ENCODE results near the gene PRCC. TPM values are rescaled to one million over a fixed set of nuclear protein-coding genes. Genes with fewer than 3 reads are reported as not detected.

Gene PRCC
- total and polyA plus RNA-seq, 10 donors: 39.1 to 64.6 (median 55.7) TPM

DNA sequence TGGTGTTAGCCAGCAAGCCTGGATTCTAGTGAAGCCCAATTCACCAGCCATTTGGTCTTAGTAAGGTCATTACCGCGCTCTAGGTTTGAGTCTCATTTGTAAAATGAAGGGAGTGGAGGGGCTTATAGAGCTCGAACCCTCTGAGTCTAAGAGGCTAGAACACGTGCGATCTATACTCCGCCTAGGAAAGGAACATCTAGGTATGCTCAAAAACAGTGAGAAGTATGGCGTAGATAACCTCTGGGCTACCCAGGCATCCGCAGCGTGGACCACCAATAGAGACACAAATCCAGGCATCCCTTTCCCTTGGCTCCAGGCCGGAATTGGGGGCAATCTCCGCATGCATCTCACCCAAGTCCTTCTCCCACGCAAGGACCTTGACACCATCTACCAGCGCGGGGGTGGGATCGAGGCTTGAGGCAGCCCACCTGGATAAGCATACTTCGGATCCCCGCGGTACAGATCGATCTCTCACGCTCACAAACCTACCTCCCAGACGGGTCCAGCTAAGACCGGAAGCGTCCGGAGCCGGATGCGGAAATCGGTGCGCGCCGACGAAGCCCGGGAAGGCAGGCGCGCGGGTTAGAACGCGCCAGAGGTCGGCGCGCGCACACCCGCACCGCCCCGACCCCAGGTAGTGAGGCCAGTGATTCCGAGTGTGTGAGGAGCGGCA, 39.3 kb upstream of the PRCC start, which contains the start of gene METTL25B:
Gene METTL25B (plus strand): TSS at position 544 of the 673 bp plus-strand sequence. CDS start 636 bp downstream, outside the sequence.
- TF ChIP-seq POLR2A (IDR thresholded peaks at IDR 0.05) (peak in 2 of 3 donors; percentile 13 to 30), POLR2AphosphoS5 (IDR thresholded peaks at IDR 0.05) (peak; percentile 79 to 89 (median 84))
- TF ChIP-seq, protein P1, sequence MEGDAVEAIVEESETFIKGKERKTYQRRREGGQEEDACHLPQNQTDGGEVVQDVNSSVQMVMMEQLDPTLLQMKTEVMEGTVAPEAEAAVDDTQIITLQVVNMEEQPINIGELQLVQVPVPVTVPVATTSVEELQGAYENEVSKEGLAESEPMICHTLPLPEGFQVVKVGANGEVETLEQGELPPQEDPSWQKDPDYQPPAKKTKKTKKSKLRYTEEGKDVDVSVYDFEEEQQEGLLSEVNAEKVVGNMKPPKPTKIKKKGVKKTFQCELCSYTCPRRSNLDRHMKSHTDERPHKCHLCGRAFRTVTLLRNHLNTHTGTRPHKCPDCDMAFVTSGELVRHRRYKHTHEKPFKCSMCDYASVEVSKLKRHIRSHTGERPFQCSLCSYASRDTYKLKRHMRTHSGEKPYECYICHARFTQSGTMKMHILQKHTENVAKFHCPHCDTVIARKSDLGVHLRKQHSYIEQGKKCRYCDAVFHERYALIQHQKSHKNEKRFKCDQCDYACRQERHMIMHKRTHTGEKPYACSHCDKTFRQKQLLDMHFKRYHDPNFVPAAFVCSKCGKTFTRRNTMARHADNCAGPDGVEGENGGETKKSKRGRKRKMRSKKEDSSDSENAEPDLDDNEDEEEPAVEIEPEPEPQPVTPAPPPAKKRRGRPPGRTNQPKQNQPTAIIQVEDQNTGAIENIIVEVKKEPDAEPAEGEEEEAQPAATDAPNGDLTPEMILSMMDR (IDR thresholded peaks at IDR 0.05 in 8 of 11, conservative IDR thresholded peaks at IDR 0.05 in 3 of 11): peak in 1 of 11 experiments; percentile 4
- intact Hi-C loops (cut with DNase I; ENCODE audit: low total_unique reads): loop anchor here (2.0 to 10.0 kb wide), 2 partner anchors 39 to 157 kb away; no protein-coding TSS in a partner anchor
- H3K27ac ChIP-seq: peak within 1 kb of the TSS; percentile 96 to 99 (median 98)
- WGBS, 5 donors: 0 to 1% (median 0%) methylated on average over 45 to 46 of the region's 46 CpGs
- DNase-seq: peak; percentile 95
- H3K4me3 ChIP-seq: peak within 1 kb of the TSS; percentile 59 to 90 (median 78)
- H3K36me3 ChIP-seq: peaks cover 0 to 52% (median 25%) of the 10 kb centered on the region in 6 donors
- H3K9me3 ChIP-seq: no peaks in the 10 kb centered on the region
- no peaks in the 10 kb centered on the region for H3K27me3 ChIP-seq (replicated peaks in 1 of 7)
- H3K4me1 ChIP-seq: peaks cover 36 to 73% (median 54%) of the 10 kb centered on the region in 6 donors

DNA sequence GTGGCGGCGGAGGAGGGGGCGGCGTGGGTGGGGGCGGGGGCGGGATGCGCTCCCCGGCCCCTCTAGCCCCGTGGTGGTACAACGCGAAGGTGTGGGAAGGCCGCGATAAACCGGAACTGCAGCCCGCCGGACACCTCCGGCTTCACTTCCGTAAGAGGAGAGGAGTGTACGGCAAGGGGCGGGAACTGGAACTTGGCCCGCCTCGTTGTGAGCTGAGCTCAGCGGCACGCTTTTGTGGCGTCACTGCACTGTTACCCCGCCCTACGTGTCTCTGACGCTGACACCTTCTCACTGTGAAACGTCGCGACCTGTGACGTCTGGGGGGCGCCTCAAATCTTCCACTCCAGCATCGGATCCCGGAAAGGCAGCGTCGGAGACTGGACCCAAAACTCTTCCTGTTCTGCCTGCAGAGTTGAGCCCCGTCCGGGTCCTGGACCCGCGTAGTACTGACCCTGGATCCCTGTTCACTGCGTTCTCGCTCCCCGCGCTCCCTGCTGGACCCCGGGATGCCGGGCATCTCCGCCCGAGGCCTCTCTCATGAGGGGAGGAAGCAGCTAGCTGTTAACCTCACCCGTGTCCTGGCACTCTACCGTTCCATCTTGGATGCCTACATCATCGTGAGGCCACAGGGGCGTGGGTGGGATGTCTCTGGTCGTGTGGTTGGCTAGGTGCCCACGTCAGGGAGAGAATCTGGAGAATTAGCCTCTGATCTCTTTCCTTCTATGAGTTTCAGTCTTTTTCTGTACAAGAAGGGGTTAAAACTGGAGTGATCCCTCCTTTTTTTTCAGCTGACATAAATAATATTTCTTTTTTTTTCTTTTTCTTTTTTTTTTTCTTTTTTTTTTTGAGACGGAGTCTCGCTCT, 38.5 kb upstream of the PRCC start, which contains the start of gene ISG20L2:
Gene ISG20L2 (minus strand): TSS at position 168 of the 864 bp plus-strand sequence. CDS start 1,114 bp downstream, outside the sequence.
- intact Hi-C loops (cut with DNase I; ENCODE audit: low total_unique reads): loop anchor here (10.0 kb wide), 1 partner anchor 156 kb away; no protein-coding TSS in a partner anchor
- Histone ChIP-seq H3K27ac (peak within 1 kb of the TSS; percentile 96 to 99 (median 98)), H3K4me1 (peaks cover 36 to 65% (median 52%) of the 10 kb centered on the region in 6 donors), H3K4me3 (peak within 1 kb of the TSS; percentile 59 to 90 (median 78)), H3K36me3 (peaks cover 0 to 52% (median 24%) of the 10 kb centered on the region in 6 donors), H3K27me3 (replicated peaks in 1 of 7) (no peaks in the 10 kb centered on the region), H3K9me3 (no peaks in the 10 kb centered on the region)
- 2 to 3% (median 3%) methylated on average over 41 to 57 of the region's 57 CpGs for WGBS, 5 donors
- DNase-seq: peak; percentile 99
- peak in 1 of 3 donors; percentile 19 for TF ChIP-seq POLR2A (IDR thresholded peaks at IDR 0.05)
- TF ChIP-seq, protein P1 (IDR thresholded peaks at IDR 0.05 in 8 of 11, conservative IDR thresholded peaks at IDR 0.05 in 3 of 11): peak in 2 of 11 experiments; percentile 27 to 35
- TF ChIP-seq POLR2AphosphoS5 (IDR thresholded peaks at IDR 0.05): peak; percentile 88 to 90 (median 90)

DNA sequence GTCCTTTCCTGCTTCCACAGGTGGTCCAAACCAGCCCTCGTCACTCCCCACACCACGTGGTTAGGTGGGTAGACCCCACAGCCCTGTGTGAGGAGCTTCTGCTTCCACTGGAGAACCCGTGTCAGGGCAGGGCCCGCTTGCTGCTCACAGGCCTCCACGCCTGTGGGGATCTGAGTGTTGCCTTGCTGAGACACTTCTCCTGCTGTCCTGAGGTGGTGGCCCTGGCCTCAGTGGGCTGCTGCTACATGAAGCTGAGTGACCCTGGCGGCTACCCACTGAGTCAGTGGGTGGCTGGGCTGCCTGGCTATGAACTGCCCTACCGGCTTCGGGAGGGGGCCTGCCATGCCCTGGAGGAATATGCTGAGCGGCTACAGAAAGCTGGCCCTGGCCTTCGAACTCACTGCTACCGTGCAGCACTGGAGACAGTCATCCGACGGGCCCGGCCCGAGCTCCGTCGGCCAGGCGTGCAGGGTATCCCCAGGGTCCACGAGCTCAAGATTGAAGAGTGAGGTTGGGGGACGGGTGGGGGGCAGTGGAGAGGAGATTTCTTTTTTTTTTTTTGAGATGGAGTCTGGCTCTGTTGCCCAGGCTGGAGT, 33.2 kb upstream of the PRCC start:
- peaks cover 0 to 72% (median 34%) of the 10 kb centered on the region in 6 donors for H3K36me3 ChIP-seq
- peak in 2 of 3 donors; percentile 25 to 62 for TF ChIP-seq POLR2AphosphoS5 (IDR thresholded peaks at IDR 0.05)
- TF ChIP-seq, protein P1 (IDR thresholded peaks at IDR 0.05 in 8 of 11, conservative IDR thresholded peaks at IDR 0.05 in 3 of 11): no peak
- intact Hi-C loops (cut with DNase I; ENCODE audit: low total_unique reads): no loop called here
- H3K27ac ChIP-seq: no peak overlapping the region
- no peaks in the 10 kb centered on the region for H3K27me3 ChIP-seq (replicated peaks in 1 of 7)
- H3K4me3 ChIP-seq: no peak overlapping the region
- peaks cover 0 to 26% (median 9%) of the 10 kb centered on the region in 6 donors for H3K4me1 ChIP-seq
- WGBS, 5 donors: 94 to 97% (median 94%) methylated on average over 16 to 20 of the region's 20 CpGs
- peak; percentile 65 for DNase-seq
- no peaks in the 10 kb centered on the region for H3K9me3 ChIP-seq

Data from spleen (tissue), 11 donors.